SU-DHL-6 (cell line): ENCODE results near the gene NNMT.

Experiments used
- H2AFZ ChIP-seq: fragments of 200-600 bp; sonication (generic); 2 replicates; pipeline ENCODE4 v1.6.1; 2014; ENCODE audit warnings: low read depth, mild to moderate bottlenecking, moderate library complexity, mixed read lengths, antibody characterized with exemption, low read length; ENCODE audit not compliant: severe bottlenecking
- H3F3A ChIP-seq: fragments of 200-600 bp; shearing (Covaris generic); 2 replicates; pipeline ENCODE4 v1.6.0; 2016; ENCODE audit warnings: antibody characterized with exemption, mild to moderate bottlenecking; ENCODE audit not compliant: insufficient read depth
- H3K27ac ChIP-seq: fragments of 200-600 bp; sonication (generic); 2 replicates; pipeline ENCODE4 v1.5.1; 2016; ENCODE audit warnings: low read depth, mild to moderate bottlenecking, low read length, moderate library complexity, mixed read lengths
- H3K27me3 ChIP-seq: fragments of 200-600 bp; sonication (generic), shearing (Covaris generic); 2 replicates; pipeline ENCODE4 v1.6.0; 2014; ENCODE audit warnings: mild to moderate bottlenecking, low read length
- H3K36me3 ChIP-seq: fragments of 200-600 bp; sonication (generic); 2 replicates; pipeline ENCODE4 v1.6.1; 2014; ENCODE audit warnings: mild to moderate bottlenecking, low read length, mixed read lengths
- H3K4me2 ChIP-seq: fragments of 300-600, 200-600 bp; shearing (Covaris generic), sonication (generic); 2 replicates; pipeline ENCODE4 v1.6.0; 2014; ENCODE audit warnings: low read length, low read depth, mild to moderate bottlenecking; ENCODE audit not compliant: poor library complexity, severe bottlenecking
- H3K4me3 ChIP-seq: fragments of 200-600 bp; sonication (generic); 2 replicates; pipeline ENCODE4 v1.5.1; 2014; ENCODE audit warnings: antibody characterized with exemption, low read length, mild to moderate bottlenecking, mixed read lengths; ENCODE audit not compliant: insufficient read depth, poor library complexity, severe bottlenecking
- H3K79me2 ChIP-seq: fragments of 200-600 bp; sonication (generic); 2 replicates; pipeline ENCODE4 v1.6.1; 2014; ENCODE audit warnings: mild to moderate bottlenecking, low read length, moderate library complexity; ENCODE audit not compliant: insufficient read depth
- H3K9ac ChIP-seq: fragments of 200-600 bp; sonication (generic); 2 replicates; pipeline ENCODE4 v1.7.0; 2014; ENCODE audit warnings: mild to moderate bottlenecking, low read length
- H3K9me2 ChIP-seq: fragments of 200-600 bp; sonication (generic); replicated peaks from 2 replicates; pipeline ENCODE4 v1.6.1; 2014; ENCODE audit warnings: low read length; ENCODE audit not compliant: insufficient read depth
- H3K9me3 ChIP-seq: fragments of 200-600 bp; sonication (generic); 2 replicates; pipeline ENCODE4 v1.6.1; 2014; ENCODE audit warnings: low read length, mixed read lengths; ENCODE audit not compliant: insufficient read depth
- H4K20me1 ChIP-seq: fragments of 200-600 bp; sonication (generic); 2 replicates; pipeline ENCODE4 v1.6.1; 2014; ENCODE audit warnings: low read depth, mild to moderate bottlenecking, antibody characterized with exemption, low read length, moderate library complexity, mixed read lengths
- CTCF ChIP-seq: fragments of 200-600 bp; sonication (generic); IDR thresholded peaks from one replicate; pipeline ENCODE4 v1.5.1; 2017; ENCODE audit warnings: antibody characterized with exemption, mild to moderate bottlenecking, low read length, moderate library complexity; ENCODE audit not compliant: insufficient read depth, poor library complexity, severe bottlenecking
- EZH2phosphoT487 ChIP-seq: fragments of 200-600 bp; sonication (generic), shearing (Covaris generic); conservative IDR thresholded peaks from 2 replicates; pipeline ENCODE4 v1.6.1; 2018; ENCODE audit warnings: mild to moderate bottlenecking, antibody characterized with exemption, low read length, moderate library complexity, mixed read lengths

The NNMT gene

GRCh38 chr11:114302663-114303062 is 6.5 kb downstream of the NNMT start:
- TF ChIP-seq CTCF (no peak), EZH2phosphoT487 (no peak)
- no peaks in the 10 kb centered on the region for H4K20me1 ChIP-seq
- no peak overlapping the region for H3K9ac ChIP-seq
- no peaks in the 10 kb centered on the region for H3K27me3 ChIP-seq
- H3K36me3 ChIP-seq, result no peaks in the 10 kb centered on the region
- no peaks in the 10 kb centered on the region for H3K9me3 ChIP-seq
- no peak overlapping the region for H3K4me2 ChIP-seq
- H3K27ac ChIP-seq, result no peak overlapping the region
- no peak overlapping the region for H2AFZ ChIP-seq
- no peak overlapping the region for H3K4me3 ChIP-seq
- H3F3A ChIP-seq, result no peaks in the 10 kb centered on the region
- no peaks in the 10 kb centered on the region for H3K9me2 ChIP-seq
- no peaks in the 10 kb centered on the region for H3K79me2 ChIP-seq

- Histone ChIP-seq H3K4me2 (no peak overlapping the region), H3K4me3 (no peak overlapping the region), H2AFZ (no peak overlapping the region), H3K79me2 (no peaks in the 10 kb centered on the region), H3K9me3 (no peaks in the 10 kb centered on the region), H3K27ac (no peak overlapping the region), H3K27me3 (no peaks in the 10 kb centered on the region), H3F3A (no peaks in the 10 kb centered on the region), H3K9me2 (no peaks in the 10 kb centered on the region), H3K36me3 (no peaks in the 10 kb centered on the region), H4K20me1 (no peaks in the 10 kb centered on the region), H3K9ac (no peak overlapping the region)
- TF ChIP-seq EZH2phosphoT487, result no peak
- no peak for TF ChIP-seq CTCF
These were observed 7.9 kb downstream of the NNMT start for GRCh38 chr11:114304065-114304464.

- Histone ChIP-seq H3F3A (no peaks in the 10 kb centered on the region), H3K4me2 (no peak overlapping the region), H3K36me3 (no peaks in the 10 kb centered on the region), H3K27me3 (no peaks in the 10 kb centered on the region), H3K4me3 (no peak overlapping the region), H3K79me2 (no peaks in the 10 kb centered on the region), H3K9me2 (no peaks in the 10 kb centered on the region), H3K9ac (no peak overlapping the region), H3K9me3 (no peaks in the 10 kb centered on the region), H3K27ac (no peak overlapping the region), H4K20me1 (no peaks in the 10 kb centered on the region), H2AFZ (no peak overlapping the region)
- TF ChIP-seq EZH2phosphoT487, result no peak
- no peak for TF ChIP-seq CTCF
These were observed 8.8 kb downstream of the NNMT start for GRCh38 chr11:114304969-114305368.
